ENCODE measurements around the gene TRIM40.

TRIM40 gene

GRCh38 chr6:30149858-30150550 is 14.1 kb downstream of the TRIM40 start:
- no peak for DNase-seq (ENCODE audit: low read depth in 3 of 3)

- DNase-seq (ENCODE audit: low read depth in 3 of 3) = no peak
These were observed 14.9 kb downstream of the TRIM40 start for GRCh38 chr6:30150671-30151395.

GRCh38 chr6:30151580-30151979 is 15.6 kb downstream of the TRIM40 start:
- DNase-seq (ENCODE audit: low read depth in 3 of 3) = no peak

GRCh38 chr6:30152016-30152673 is 16.2 kb downstream of the TRIM40 start:
- no peak for DNase-seq (ENCODE audit: low read depth in 3 of 3)

- no peak for DNase-seq (ENCODE audit: low read depth in 3 of 3)
These were observed 17.1 kb downstream of the TRIM40 start for GRCh38 chr6:30152910-30153610.

- no peak for DNase-seq (ENCODE audit: low read depth in 3 of 3)
These were observed 18.1 kb downstream of the TRIM40 start for GRCh38 chr6:30154061-30154460.

GRCh38 chr6:30154709-30155519 is 19.0 kb downstream of the TRIM40 start:
- no peak for DNase-seq (ENCODE audit: low read depth in 3 of 3)

- DNase-seq (ENCODE audit: low read depth in 3 of 3) = no peak
These were observed 19.8 kb downstream of the TRIM40 start for GRCh38 chr6:30155520-30156261.

GRCh38 chr6:30156262-30156599 is 20.3 kb downstream of the TRIM40 start:
- no peak for DNase-seq (ENCODE audit: low read depth in 3 of 3)

GRCh38 chr6:30156774-30157173 is 20.8 kb downstream of the TRIM40 start:
- no peak for DNase-seq (ENCODE audit: low read depth in 3 of 3)

- no peak for DNase-seq (ENCODE audit: low read depth in 3 of 3)
These were observed 21.6 kb downstream of the TRIM40 start for GRCh38 chr6:30157581-30157980.

- no peak for DNase-seq (ENCODE audit: low read depth in 3 of 3)
These were observed 22.1 kb downstream of the TRIM40 start for GRCh38 chr6:30157999-30158398.

- no peak for DNase-seq (ENCODE audit: low read depth in 3 of 3)
These were observed 22.6 kb downstream of the TRIM40 start for GRCh38 chr6:30158475-30159040.

- DNase-seq (ENCODE audit: low read depth in 3 of 3) = no peak
These were observed 24.3 kb downstream of the TRIM40 start for GRCh38 chr6:30160008-30160784.

- no peak for DNase-seq (ENCODE audit: low read depth in 3 of 3)
These were observed 25.0 kb downstream of the TRIM40 start, which contains the start of gene TRIM10 for GRCh38 chr6:30160785-30161531. Gene TRIM10, minus strand, starts transcription at chr6:30161211. Its CDS starts 353 bp downstream, at chr6:30160858.

GRCh38 chr6:30162265-30163089 is 26.5 kb downstream of the TRIM40 start:
- DNase-seq (ENCODE audit: low read depth in 3 of 3) = no peak

GRCh38 chr6:30163090-30163917 is 27.4 kb downstream of the TRIM40 start, which contains the start of gene TRIM15:
Gene TRIM15, plus strand, starts transcription at chr6:30163546. Its CDS starts 139 bp downstream, at chr6:30163685.
- DNase-seq (ENCODE audit: low read depth in 3 of 3) = peak in 2 of 3 experiments; percentile 9 to 33

Measured in stimulated activated CD4-positive, alpha-beta T cell treated with anti-CD3 and anti-CD28 coated beads, TNF-alpha, amount 100 ng/mL, for 4 hours (primary cell).